Left ventricle myocardium superior (tissue), 1 donor: ENCODE data around the gene KLHL22. TPM values are rescaled to one million over a fixed set of nuclear protein-coding genes. Genes with fewer than 3 reads are reported as not detected.
A peak's percentile ranks its signal among the peaks of the same experiment; 100 is the strongest.
"Not testable (repeated sequence)": the region's sequence is repeated elsewhere in the genome, so short reads cannot be mapped to it uniquely, and the experiment has no call there.

ENCODE experiments used
- ATAC-seq: fragments of 200-7000 bp; cut with Tn5 transposase; one replicate; pipeline ENCODE4 v1.9.1; 2020; ENCODE audit warnings: mild to moderate bottlenecking, moderate library complexity
- DNase-seq: peaks from one replicate; pipeline ENCODE4 v3.0.0-alpha.2; 2020
- intact Hi-C: fragments of 100-400 bp; cut with micrococcal nuclease; formaldehyde crosslinking; loops from one replicate; pipeline ENCODE4 v1.11.0; 2022
- total RNA-seq: library from RNA; stranded (reverse); fragmentation: NEBNext Ultra II Directional; extraction: Animal tissue kit (Norgen Biotek cat#: 25700); gene quantifications from one replicate; pipeline ENCODE4 v1.2.1, GENCODE V29; 2021
- donor health status: DM: no; HTN: yes; CAD: no; lungs with severe emphysema.

The KLHL22 gene
- total RNA-seq, 1 donor from 2014 or later: 14.2 TPM

DNA sequence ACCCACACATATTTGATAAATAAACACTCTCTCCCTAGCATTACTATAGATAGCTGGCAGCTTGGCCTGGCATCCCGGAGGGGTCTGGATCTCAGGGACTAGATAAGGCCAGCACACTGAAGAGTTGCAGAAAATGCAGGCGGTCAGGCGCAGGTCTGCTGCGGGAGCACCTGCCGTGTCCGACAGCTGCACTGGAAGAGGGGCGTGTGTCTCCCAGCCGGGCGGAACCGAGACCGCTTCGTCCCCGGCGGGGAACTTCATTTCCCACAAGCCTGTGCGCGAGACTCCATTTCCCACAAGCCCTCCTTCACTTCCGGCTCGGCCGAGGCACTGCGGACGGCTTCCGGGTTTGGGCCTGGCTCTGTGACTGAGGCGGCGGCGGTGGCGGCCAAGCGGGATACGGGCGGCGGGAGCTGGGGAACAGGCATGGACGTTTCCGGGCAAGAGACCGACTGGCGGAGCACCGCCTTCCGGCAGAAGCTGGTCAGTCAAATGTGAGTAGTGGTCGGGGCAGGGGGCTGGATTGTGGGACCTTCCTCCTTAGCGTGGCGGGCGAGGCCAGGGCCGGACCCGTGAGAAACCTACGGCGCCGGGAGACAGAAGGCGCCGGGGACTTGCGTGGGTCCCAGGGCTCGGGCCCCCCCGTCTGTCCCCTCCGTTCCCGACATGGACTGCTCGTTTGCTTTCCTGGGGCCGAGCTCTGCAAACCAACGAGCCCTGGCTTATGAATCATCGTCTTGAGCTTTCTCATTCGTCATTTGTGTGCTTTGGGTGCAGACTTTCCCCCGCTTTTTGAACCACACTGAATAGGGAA, 11.9 kb upstream of the KLHL22 start, which contains the start of gene MED15:
Gene MED15, plus strand, starts transcription at position 358 of the 814 bp plus-strand sequence. Its CDS starts 69 bp downstream, at position 427.
- intact Hi-C loops: loop anchor here (10.0 kb wide), 1 partner anchor 47 kb away; no protein-coding TSS in a partner anchor
- ATAC-seq (peak; percentile 93), DNase-seq (peak; percentile 93)

- ATAC-seq (no peak), DNase-seq (no peak)
- intact Hi-C loops: loop anchor here (10.0 kb wide), 1 partner anchor 48 kb away; no protein-coding TSS in a partner anchor
Observed at GRCh38 chr22:20506543-20507252, 11.1 kb upstream of the KLHL22 start.

DNA sequence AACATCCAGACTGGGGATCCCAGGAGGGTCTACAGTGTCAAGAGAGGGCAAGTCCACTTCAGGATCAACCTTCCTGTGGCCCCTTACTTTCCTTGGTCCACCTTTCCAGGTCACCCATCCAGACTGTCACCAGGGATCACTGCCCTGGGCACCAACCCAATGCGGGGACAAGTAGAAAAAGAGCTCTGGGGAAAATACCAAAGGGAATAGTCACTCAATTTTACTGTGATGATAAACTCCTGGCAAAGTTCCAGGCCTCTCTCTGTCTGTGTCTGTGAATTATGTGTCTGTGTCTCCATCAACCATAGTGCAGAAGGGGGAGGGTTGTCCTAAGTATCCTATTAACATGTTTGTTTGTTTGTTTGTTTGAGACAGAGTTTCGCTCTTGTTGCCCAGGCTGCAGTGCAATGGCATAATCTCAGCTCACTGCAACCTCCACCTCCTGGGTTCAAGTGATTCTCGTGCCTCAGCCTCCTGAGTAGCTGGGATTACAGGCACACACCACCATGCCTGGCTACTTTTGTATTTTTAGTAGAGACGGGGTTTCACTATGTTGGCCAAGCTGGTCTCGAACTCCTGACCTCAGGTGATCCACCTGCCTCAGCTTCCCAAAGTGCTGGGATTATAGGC, 8.8 kb upstream of the KLHL22 start:
- DNase-seq, ATAC-seq: not testable (repeated sequence)
- intact Hi-C loops: loop anchor here (10.0 kb wide), 1 partner anchor 50 kb away; no protein-coding TSS in a partner anchor

GRCh38 chr22:20503816-20504215, 8.2 kb upstream of the KLHL22 start:
- DNase-seq: no peak
- ATAC-seq: no peak
- intact Hi-C loops: loop anchor here (10.0 kb wide), 1 partner anchor 51 kb away; no protein-coding TSS in a partner anchor

DNA sequence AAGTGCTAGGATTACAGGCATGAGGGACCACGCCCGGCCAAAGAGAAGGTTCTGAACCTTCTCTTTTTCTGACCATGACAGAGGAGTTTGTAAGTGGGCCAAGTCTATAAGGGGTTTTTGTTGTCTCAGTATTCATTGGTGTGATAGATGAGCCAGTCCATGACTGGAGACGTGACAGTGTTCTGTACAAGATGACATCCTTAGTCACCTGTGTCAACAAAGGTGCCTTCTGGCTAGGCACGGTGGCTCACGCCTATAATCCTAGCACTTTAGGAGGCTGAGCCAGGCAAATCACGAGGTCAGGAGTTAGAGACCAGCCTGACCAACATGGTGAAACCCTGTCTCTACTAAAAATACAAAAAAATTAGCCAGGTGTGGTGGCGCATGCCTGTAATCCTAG, 4.2 kb upstream of the KLHL22 start:
- intact Hi-C loops: loop anchor here (10.0 kb wide), 1 partner anchor 55 kb away; no protein-coding TSS in a partner anchor
- no peak for DNase-seq
- no peak for ATAC-seq

GRCh38 chr22:20498913-20499312, 3.3 kb upstream of the KLHL22 start:
- intact Hi-C loops: no loop called here
- DNase-seq (no peak), ATAC-seq (no peak)

DNA sequence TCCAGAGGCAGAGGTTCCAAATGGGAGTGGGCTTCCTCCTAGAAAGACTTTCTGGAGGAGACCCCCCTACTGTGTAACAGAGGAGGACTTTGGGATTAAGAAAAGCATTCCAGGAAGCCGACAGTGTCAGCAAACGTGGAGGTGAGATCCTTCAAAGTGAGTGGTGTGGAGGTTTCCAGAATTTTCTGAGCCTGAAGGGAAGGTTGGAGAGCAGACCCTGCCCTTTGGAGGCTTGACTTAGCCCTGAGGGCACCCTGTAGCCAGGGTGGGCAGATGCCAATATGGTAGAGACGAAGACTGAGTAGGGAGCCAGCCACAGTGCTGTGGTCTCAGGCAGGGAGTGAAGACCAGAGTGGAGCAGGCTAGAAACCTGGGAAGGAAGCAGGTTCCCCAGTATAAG, 1.8 kb upstream of the KLHL22 start:
- ATAC-seq: no peak
- intact Hi-C loops: no loop called here
- DNase-seq: no peak

DNA sequence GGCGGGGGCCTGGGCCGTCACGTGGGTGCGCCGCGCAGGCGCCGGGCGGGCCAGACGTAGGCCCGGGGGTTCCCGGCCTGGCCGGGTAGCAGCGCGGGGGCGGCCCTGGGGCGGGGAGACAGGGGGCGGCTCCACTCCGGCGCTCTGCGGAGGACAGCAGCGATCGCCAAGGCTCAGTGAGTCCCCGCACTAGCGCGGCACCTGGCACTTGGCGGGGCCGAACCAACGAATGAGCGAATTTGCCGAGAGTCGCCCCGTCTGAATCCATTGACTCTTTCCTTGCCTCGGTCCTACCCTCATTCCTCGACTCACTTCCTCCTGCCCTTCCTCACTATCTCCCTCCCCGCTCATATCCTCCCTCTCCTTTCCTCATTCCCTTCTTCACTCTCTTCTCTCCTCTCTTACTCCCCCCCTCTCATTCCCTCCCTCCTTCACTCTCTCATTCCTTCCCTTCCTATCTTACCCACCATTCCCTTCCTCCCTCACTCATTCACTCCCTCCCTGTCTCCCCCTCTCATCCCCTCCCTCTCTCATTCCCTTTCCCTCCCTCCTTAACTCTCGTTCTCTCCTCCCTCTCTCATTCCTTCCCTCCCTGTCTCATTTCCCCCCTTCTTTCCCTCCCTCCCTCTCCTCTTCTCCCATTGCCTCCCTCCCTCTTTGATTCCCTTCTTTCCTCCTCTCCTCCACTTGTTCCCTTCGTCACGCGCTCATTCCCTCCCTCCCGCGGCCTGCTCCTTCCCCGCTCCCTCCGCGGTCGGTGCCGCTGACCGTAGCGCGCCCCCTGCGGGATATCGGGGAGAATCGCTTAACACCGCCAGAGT, 476 bp upstream of the KLHL22 start:
- intact Hi-C loops: no loop called here
- ATAC-seq (peak; percentile 96), DNase-seq (peak; percentile 96)

- ATAC-seq (no peak), DNase-seq (no peak)
- intact Hi-C loops: no loop called here
Observed at GRCh38 chr22:20491346-20491745, 4.2 kb downstream of the KLHL22 start.

- intact Hi-C loops: no loop called here
- ATAC-seq (no peak), DNase-seq (no peak)
Observed at GRCh38 chr22:20490941-20491307, 4.7 kb downstream of the KLHL22 start.

- intact Hi-C loops: no loop called here
- DNase-seq (no peak), ATAC-seq (no peak)
Observed at GRCh38 chr22:20490183-20490940, 5.2 kb downstream of the KLHL22 start.

GRCh38 chr22:20488946-20489345, 6.6 kb downstream of the KLHL22 start:
- intact Hi-C loops: no loop called here
- DNase-seq (no peak), ATAC-seq (no peak)

- no peak for DNase-seq
- intact Hi-C loops: no loop called here
- no peak for ATAC-seq
Observed at GRCh38 chr22:20487715-20488114, 7.9 kb downstream of the KLHL22 start.

DNA sequence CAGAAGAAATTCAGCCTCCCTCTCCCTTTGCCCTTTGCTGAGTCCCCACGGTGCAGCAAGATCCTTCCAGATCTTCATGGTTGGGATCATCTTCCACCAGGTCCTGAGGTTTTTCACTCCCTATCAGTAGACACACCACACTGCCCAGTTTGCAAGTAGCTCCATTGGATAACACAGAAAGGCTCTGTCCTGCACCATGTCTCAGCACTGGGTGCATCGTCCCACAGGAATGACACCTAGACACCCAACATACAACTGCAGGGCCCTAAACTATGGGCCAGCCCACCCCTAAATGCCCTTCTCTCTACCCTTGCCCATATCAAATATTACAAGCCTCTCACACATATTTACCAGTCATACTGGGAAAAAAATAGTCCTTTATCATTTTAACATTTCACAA, 9.4 kb downstream of the KLHL22 start:
- intact Hi-C loops: no loop called here
- no peak for DNase-seq
- ATAC-seq: no peak

DNA sequence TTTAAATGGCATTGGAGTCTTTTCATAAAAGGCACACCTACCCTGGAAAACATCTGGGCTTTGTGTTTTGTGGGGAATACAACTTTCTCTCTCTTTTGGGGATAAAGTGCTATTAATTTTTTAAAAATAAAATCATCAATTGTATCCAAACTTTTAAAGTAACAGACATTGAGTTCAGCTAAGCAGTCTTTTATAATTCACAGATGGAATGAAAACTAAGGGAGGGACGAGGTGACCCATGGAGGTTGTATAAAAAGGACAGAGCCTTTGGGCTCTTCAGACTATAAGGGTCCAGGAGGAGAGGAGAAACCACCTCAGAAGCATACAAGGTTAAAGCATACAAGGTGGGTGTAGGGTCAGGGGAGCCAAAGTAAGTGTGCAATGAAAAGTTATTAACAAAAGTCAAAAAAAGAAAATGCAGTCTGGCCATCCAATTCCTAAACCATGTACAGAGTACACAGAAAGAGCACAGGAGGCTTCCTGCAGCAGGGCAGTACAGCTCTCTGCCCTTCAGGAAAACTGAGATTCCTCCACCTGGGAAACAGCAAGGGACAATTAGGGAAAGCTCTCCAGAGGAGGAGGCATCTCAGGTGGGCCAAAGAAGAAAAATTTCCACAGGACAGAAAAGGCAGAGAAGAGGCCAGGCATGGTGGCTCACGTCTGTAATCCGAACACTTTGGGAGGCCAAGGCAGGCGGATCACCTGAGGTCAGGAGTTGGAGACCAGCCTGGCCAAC, 10.5 kb downstream of the KLHL22 start:
- ATAC-seq (no peak), DNase-seq (no peak)
- intact Hi-C loops: no loop called here

- no peak for DNase-seq
- intact Hi-C loops: no loop called here
- no peak for ATAC-seq
Observed at GRCh38 chr22:20483771-20484170, 11.8 kb downstream of the KLHL22 start.

DNA sequence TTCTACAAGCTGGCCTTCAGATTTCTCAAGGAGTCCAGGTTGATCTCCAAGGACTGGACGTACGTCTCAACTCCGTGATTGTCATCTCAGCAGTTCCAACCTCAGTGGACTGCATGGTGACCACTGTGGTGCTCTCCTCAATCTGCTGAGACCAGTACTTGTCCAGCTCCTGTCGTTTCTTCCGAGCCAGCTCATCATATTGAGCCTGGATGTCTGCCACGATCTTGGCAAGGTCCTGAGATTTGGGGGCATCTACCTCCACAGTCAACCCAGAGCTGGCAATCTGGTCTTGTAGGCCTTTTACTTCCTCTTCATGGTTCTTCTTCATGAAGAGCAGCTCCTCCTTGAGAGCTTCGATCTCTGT, 12.5 kb downstream of the KLHL22 start:
- DNase-seq, ATAC-seq, intact Hi-C loops: not testable (repeated sequence)
